ENCODE data around the gene TOB2. TPM values are rescaled to one million over a fixed set of nuclear protein-coding genes. Genes with fewer than 3 reads are reported as not detected.

Gene TOB2
- total and polyA plus RNA-seq, 11 donors: 29.0 to 74.5 (median 44.9) TPM

- DNase-seq: no peak
- 88 to 92% (median 89%) methylated on average over 8 of the region's 8 CpGs for WGBS, 4 donors
- no peaks in the 10 kb centered on the region for H3K9me3 ChIP-seq
- intact Hi-C loops (cut with DNase I): no loop called here
- H3K36me3 ChIP-seq: peaks cover 3 to 58% (median 51%) of the 10 kb centered on the region in 9 donors
- peaks cover 0 to 35% (median 19%) of the 10 kb centered on the region in 12 donors for H3K4me1 ChIP-seq
- H3K4me3 ChIP-seq: no peak overlapping the region
- TF ChIP-seq POLR2A (IDR thresholded peaks at IDR 0.05) (no peak), CTCF (IDR thresholded peaks at IDR 0.05) (no peak)
- H3K27me3 ChIP-seq: no peaks in the 10 kb centered on the region
- no peak for ATAC-seq
- no peak overlapping the region for H3K27ac ChIP-seq
Observed at GRCh38 chr22:41398921-41399320, 47.7 kb downstream of the TOB2 start.

- ATAC-seq (no peak), DNase-seq (no peak)
- no peak for TF ChIP-seq POLR2A (IDR thresholded peaks at IDR 0.05)
- TF ChIP-seq CTCF (IDR thresholded peaks at IDR 0.05): no peak
- Histone ChIP-seq H3K27me3 (no peaks in the 10 kb centered on the region), H3K27ac (no peak overlapping the region), H3K36me3 (peaks cover 3 to 72% (median 51%) of the 10 kb centered on the region in 9 donors), H3K9me3 (no peaks in the 10 kb centered on the region), H3K4me3 (no peak overlapping the region), H3K4me1 (peaks cover 0 to 29% (median 13%) of the 10 kb centered on the region in 12 donors)
- intact Hi-C loops (cut with DNase I): no loop called here
- 87 to 90% (median 88%) methylated on average over 16 to 19 of the region's 19 CpGs for WGBS, 4 donors
Observed at GRCh38 chr22:41397143-41397811, 49.3 kb downstream of the TOB2 start.

- Histone ChIP-seq H3K4me3 (no peak overlapping the region), H3K36me3 (peaks cover 3 to 88% (median 62%) of the 10 kb centered on the region in 9 donors), H3K4me1 (peaks cover 0 to 20% (median 11%) of the 10 kb centered on the region in 12 donors), H3K9me3 (no peaks in the 10 kb centered on the region), H3K27ac (peak overlapping the region in 3 of 12 donors; percentile 64 to 68 (median 68)), H3K27me3 (no peaks in the 10 kb centered on the region)
- intact Hi-C loops (cut with DNase I): no loop called here
- WGBS, 4 donors: 87 to 94% (median 92%) methylated on average over 34 to 37 of the region's 37 CpGs
- no peak for ATAC-seq
- DNase-seq: no peak
- TF ChIP-seq CTCF (IDR thresholded peaks at IDR 0.05) (no peak), POLR2A (IDR thresholded peaks at IDR 0.05) (no peak)
Observed at GRCh38 chr22:41395531-41396240, 50.9 kb downstream of the TOB2 start.

GRCh38 chr22:41394012-41394356 is 52.6 kb downstream of the TOB2 start:
- intact Hi-C loops (cut with DNase I): no loop called here
- Histone ChIP-seq H3K4me3 (peak overlapping the region in 1 of 12 donors; percentile 7), H3K9me3 (no peaks in the 10 kb centered on the region), H3K36me3 (peaks cover 3 to 98% (median 76%) of the 10 kb centered on the region in 9 donors), H3K27ac (peak overlapping the region; percentile 13 to 76 (median 60)), H3K27me3 (no peaks in the 10 kb centered on the region), H3K4me1 (peaks cover 0 to 20% (median 11%) of the 10 kb centered on the region in 12 donors)
- 80 to 91% (median 90%) methylated on average over 11 of the region's 11 CpGs for WGBS, 4 donors
- ATAC-seq: no peak
- DNase-seq: no peak
- TF ChIP-seq POLR2A (IDR thresholded peaks at IDR 0.05): no peak
- TF ChIP-seq CTCF (IDR thresholded peaks at IDR 0.05): no peak
